Endodermal cell (in vitro differentiated cells): ENCODE data around the gene GRIP1. TPM values are rescaled to one million over a fixed set of nuclear protein-coding genes. Genes with fewer than 3 reads are reported as not detected.

Source experiments
- DNase-seq: peaks from one replicate; pipeline ENCODE4 v3.0.0-alpha.2; 2017
- H3K27ac ChIP-seq: 2 replicates; pipeline ENCODE4 v1.5.1; 2013; ENCODE audit warnings: mild to moderate bottlenecking, low read depth, low read length, moderate library complexity
- H3K27me3 ChIP-seq: 2 replicates; pipeline ENCODE4 v1.6.1; 2013; ENCODE audit warnings: mild to moderate bottlenecking, low read length, moderate library complexity; ENCODE audit not compliant: insufficient read depth, control insufficient read depth, poor library complexity, severe bottlenecking
- H3K36me3 ChIP-seq: 2 replicates; pipeline ENCODE4 v1.7.0; 2013; ENCODE audit warnings: mild to moderate bottlenecking, low read length, moderate library complexity; ENCODE audit not compliant: control insufficient read depth, insufficient read depth
- H3K4me1 ChIP-seq: one replicate; pipeline ENCODE4 v1.7.0; 2013; ENCODE audit warnings: low read length; ENCODE audit not compliant: control insufficient read depth, insufficient read depth
- H3K4me3 ChIP-seq: 2 replicates; pipeline ENCODE4 v1.5.1; 2013; ENCODE audit warnings: mild to moderate bottlenecking, low read length, moderate library complexity
- H3K9ac ChIP-seq: 2 replicates; pipeline ENCODE4 v1.6.1; 2013; ENCODE audit warnings: mild to moderate bottlenecking, low read length, moderate library complexity; ENCODE audit not compliant: poor library complexity, severe bottlenecking; ENCODE audit errors: extremely low read depth
- H3K9me3 ChIP-seq: 2 replicates; pipeline ENCODE4 v1.6.1; 2013; ENCODE audit warnings: mild to moderate bottlenecking, low read length, moderate library complexity; ENCODE audit not compliant: control insufficient read depth
- H3K27ac Mint-ChIP-seq: 2 replicates; pipeline ENCODE4 v1.8.0; 2020; ENCODE audit warnings: mixed read lengths
- H3K27me3 Mint-ChIP-seq: 2 replicates; pipeline ENCODE4 v1.8.0; 2021; ENCODE audit warnings: mild to moderate bottlenecking, mixed read lengths; ENCODE audit not compliant: insufficient read depth
- H3K36me3 Mint-ChIP-seq: 2 replicates; pipeline ENCODE4 v1.8.0; 2020; ENCODE audit warnings: low read depth, mixed read lengths
- H3K4me1 Mint-ChIP-seq: 2 replicates; pipeline ENCODE4 v1.8.0; 2020; ENCODE audit warnings: mixed read lengths
- H3K4me3 Mint-ChIP-seq: 2 replicates; pipeline ENCODE4 v1.8.0; 2020; ENCODE audit warnings: mild to moderate bottlenecking, moderate library complexity, mixed read lengths
- H3K9me3 Mint-ChIP-seq: 2 replicates; pipeline ENCODE4 v1.8.0; 2020; ENCODE audit warnings: mild to moderate bottlenecking, mixed read lengths
- WGBS, 2 experiments: methylation state at CpG; one replicate each; pipeline versions ENCODE4 v1.1.5 to v1.1.7; 2013; ENCODE audit warnings: missing lambda C conversion rate in 2 of 2, mixed read lengths in 1 of 2; ENCODE audit not compliant: insufficient coverage in 1 of 2, insufficient read length in 1 of 2; 5-methylcytosine and 5-hydroxymethylcytosine counted together
- total RNA-seq, 2 donors: library from RNA; stranded (reverse); fragmentation: NEBNext Ultra II Directional in 1 of 2; extraction: Animal tissue kit (Norgen Biotek cat#: 25700) in 1 of 2; gene quantifications; 2 replicates in 1 of 2; 3 replicates in 1 of 2; pipeline ENCODE4 v1.2.1, GENCODE V29; 2021
- TF ChIP-seq, protein P1 (sequence below): fragments of 200-600 bp; sonication (generic); conservative IDR thresholded peaks from 2 replicates; pipeline ENCODE4 v1.5.0; 2021; ENCODE audit warnings: antibody characterized with exemption, mild to moderate bottlenecking

GRIP1 gene
- total RNA-seq, 2 donors from 2014 or later, result 41.0 to 47.6 TPM

DNA sequence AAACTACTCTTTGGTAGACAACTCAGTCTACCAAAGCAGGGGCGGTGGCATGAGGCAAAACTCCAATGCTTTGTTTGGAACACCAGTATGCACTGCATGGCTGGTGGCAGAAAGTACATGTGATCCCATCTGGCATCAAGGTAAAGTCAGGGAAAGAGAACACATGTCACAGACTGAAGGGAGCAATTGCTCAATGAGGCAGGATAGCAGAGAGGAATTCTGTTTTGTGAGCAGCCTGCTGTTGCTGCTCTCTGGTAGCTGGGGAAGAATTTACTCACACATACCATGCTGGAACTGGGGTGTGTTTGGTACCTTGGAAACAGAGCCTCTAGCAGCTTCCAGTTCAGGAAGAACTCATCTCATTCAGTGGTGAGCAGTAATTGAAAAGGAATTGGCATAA, 291.8 kb downstream of the GRIP1 start:
- no peak overlapping the region for H3K27ac Mint-ChIP-seq
- H3K4me1 ChIP-seq, result no peaks in the 10 kb centered on the region
- no peaks in the 10 kb centered on the region for H3K4me1 Mint-ChIP-seq
- no peak overlapping the region for H3K9ac ChIP-seq
- DNase-seq, result no peak
- no peaks in the 10 kb centered on the region for H3K36me3 ChIP-seq
- H3K4me3 Mint-ChIP-seq, result no peak overlapping the region
- H3K27me3 Mint-ChIP-seq, result no peaks in the 10 kb centered on the region
- H3K4me3 ChIP-seq, result no peak overlapping the region
- H3K27ac ChIP-seq, result no peak overlapping the region
- no peaks in the 10 kb centered on the region for H3K27me3 ChIP-seq
- H3K36me3 Mint-ChIP-seq, result peaks cover 18% of the 10 kb centered on the region
- H3K9me3 Mint-ChIP-seq, result no peaks in the 10 kb centered on the region
- TF ChIP-seq, protein P1, sequence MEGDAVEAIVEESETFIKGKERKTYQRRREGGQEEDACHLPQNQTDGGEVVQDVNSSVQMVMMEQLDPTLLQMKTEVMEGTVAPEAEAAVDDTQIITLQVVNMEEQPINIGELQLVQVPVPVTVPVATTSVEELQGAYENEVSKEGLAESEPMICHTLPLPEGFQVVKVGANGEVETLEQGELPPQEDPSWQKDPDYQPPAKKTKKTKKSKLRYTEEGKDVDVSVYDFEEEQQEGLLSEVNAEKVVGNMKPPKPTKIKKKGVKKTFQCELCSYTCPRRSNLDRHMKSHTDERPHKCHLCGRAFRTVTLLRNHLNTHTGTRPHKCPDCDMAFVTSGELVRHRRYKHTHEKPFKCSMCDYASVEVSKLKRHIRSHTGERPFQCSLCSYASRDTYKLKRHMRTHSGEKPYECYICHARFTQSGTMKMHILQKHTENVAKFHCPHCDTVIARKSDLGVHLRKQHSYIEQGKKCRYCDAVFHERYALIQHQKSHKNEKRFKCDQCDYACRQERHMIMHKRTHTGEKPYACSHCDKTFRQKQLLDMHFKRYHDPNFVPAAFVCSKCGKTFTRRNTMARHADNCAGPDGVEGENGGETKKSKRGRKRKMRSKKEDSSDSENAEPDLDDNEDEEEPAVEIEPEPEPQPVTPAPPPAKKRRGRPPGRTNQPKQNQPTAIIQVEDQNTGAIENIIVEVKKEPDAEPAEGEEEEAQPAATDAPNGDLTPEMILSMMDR, result no peak
- no peaks in the 10 kb centered on the region for H3K9me3 ChIP-seq
- 92% methylated on average over 1 of the region's 1 CpG; no CpG with 5 or more reads in 1 of the 2 experiments for WGBS, 2 experiments

DNA sequence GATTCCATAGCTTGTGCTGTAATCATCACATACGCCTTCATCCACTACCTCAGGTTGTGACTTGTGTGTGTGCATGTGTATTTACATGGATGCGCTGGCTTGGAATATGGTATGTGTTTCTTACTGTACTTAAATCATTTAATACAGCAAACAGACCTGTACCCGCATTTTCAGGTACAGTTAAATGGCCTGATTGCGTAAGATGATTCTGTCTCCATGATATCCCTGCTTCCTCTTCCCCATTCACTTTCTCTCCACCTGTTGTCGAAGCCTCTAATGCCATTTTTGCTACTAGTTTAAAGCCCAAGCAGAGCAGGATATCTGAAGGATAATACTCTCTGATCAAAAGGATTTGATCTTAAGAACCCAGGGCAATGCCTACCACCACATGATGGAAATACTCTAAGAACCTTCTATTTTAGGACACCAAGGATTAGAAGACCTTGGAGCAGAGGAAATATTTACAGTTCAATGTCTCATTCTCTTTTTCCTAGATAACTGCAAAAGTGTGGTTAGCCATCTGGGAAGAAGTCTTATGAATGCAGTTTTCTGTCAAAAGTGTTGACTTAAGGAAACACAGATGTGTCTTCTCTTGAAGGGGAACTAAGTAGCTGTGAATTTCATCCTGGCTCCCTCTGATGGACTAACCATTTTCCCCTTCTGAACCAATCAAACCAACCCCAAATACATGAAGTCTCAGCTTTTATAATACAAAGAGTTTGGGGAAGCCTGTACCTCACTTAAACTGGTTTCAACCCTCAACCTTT, 297.9 kb downstream of the GRIP1 start:
- TF ChIP-seq, protein P1, result no peak
- Mint-ChIP-seq H3K9me3 (no peaks in the 10 kb centered on the region), H3K4me3 (no peak overlapping the region), H3K27me3 (no peaks in the 10 kb centered on the region), H3K4me1 (no peaks in the 10 kb centered on the region), H3K36me3 (peaks cover 14% of the 10 kb centered on the region), H3K27ac (no peak overlapping the region)
- 92 to 95% methylated on average over 3 to 5 of the region's 5 CpGs for WGBS, 2 experiments
- Histone ChIP-seq H3K27me3 (no peaks in the 10 kb centered on the region), H3K27ac (no peak overlapping the region), H3K4me1 (no peaks in the 10 kb centered on the region), H3K9ac (no peak overlapping the region), H3K9me3 (no peaks in the 10 kb centered on the region), H3K36me3 (no peaks in the 10 kb centered on the region), H3K4me3 (no peak overlapping the region)
- no peak for DNase-seq

DNA sequence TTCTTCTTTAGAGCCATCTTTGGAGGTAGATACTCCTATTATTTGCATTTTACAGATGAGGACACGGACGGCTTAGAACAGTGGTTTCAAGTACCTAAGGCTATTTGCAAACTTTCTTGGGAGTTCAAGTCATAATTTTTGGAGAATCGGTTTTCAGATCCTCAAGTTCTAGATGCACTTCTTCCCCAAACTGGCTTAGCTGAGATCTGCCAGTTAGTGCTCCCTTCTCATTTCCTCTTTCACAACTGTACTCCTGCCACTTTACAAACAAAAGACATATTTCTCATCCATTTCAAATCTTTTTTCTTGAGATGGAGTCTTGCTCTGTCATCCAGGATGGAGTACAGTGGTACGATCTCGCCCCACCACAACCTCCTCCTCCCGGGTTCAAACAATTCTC, 299.3 kb downstream of the GRIP1 start:
- TF ChIP-seq, protein P1, result no peak
- no peak overlapping the region for H3K27ac Mint-ChIP-seq
- Histone ChIP-seq H3K27ac (no peak overlapping the region), H3K4me3 (no peak overlapping the region), H3K9ac (no peak overlapping the region), H3K27me3 (no peaks in the 10 kb centered on the region), H3K4me1 (no peaks in the 10 kb centered on the region), H3K36me3 (no peaks in the 10 kb centered on the region), H3K9me3 (no peaks in the 10 kb centered on the region)
- no peaks in the 10 kb centered on the region for H3K9me3 Mint-ChIP-seq
- DNase-seq, result no peak
- peaks cover 14% of the 10 kb centered on the region for H3K36me3 Mint-ChIP-seq
- 91 to 96% methylated on average over 3 to 6 of the region's 6 CpGs for WGBS, 2 experiments
- H3K4me3 Mint-ChIP-seq, result no peak overlapping the region
- no peaks in the 10 kb centered on the region for H3K27me3 Mint-ChIP-seq
- no peaks in the 10 kb centered on the region for H3K4me1 Mint-ChIP-seq
